ENCODE data around the gene KLHL22.

KLHL22 gene

GRCh38 chr22:20437613-20438426, 57.8 kb downstream of the KLHL22 start, which contains the start of gene SCARF2:
SCARF2 (minus strand) TSS chr22:20437825; CDS start chr22:20437754, 71 bp downstream.
- Histone ChIP-seq H3F3A (ENCODE audit: low read depth) (no peaks in the 10 kb centered on the region), H2AFZ (ENCODE audit: low read length) (no peak within 1 kb of the TSS), H3K27me3 (ENCODE audit: insufficient read depth, low read length, poor library complexity, severe bottlenecking) (no peaks in the 10 kb centered on the region), H3K9ac (ENCODE audit: low read depth, low read length, poor library complexity, severe bottlenecking) (no peak within 1 kb of the TSS), H3K4me3 (ENCODE audit: low read length, poor library complexity, severe bottlenecking) (no peak within 1 kb of the TSS), H3K4me2 (ENCODE audit: low read depth, low read length, poor library complexity, severe bottlenecking) (no peak within 1 kb of the TSS), H3K9me2 (replicated peaks; ENCODE audit: low read depth, low read length) (no peaks in the 10 kb centered on the region), H3K4me1 (ENCODE audit: insufficient read depth, low read length, poor library complexity, severe bottlenecking) (no peaks in the 10 kb centered on the region), H3K9me3 (ENCODE audit: insufficient read depth, low read depth, low read length) (no peaks in the 10 kb centered on the region), H4K20me1 (ENCODE audit: insufficient read depth, low read length, poor library complexity, severe bottlenecking) (no peaks in the 10 kb centered on the region), H3K79me2 (ENCODE audit: insufficient read depth, low read length) (no peaks in the 10 kb centered on the region), H3K36me3 (ENCODE audit: insufficient read depth, low read length) (no peaks in the 10 kb centered on the region; the same call in 1 of the 2 replicates)
- no peak for TF ChIP-seq EZH2phosphoT487 (IDR thresholded peaks at IDR 0.05; ENCODE audit: borderline replicate concordance)
- TF ChIP-seq, protein P1, sequence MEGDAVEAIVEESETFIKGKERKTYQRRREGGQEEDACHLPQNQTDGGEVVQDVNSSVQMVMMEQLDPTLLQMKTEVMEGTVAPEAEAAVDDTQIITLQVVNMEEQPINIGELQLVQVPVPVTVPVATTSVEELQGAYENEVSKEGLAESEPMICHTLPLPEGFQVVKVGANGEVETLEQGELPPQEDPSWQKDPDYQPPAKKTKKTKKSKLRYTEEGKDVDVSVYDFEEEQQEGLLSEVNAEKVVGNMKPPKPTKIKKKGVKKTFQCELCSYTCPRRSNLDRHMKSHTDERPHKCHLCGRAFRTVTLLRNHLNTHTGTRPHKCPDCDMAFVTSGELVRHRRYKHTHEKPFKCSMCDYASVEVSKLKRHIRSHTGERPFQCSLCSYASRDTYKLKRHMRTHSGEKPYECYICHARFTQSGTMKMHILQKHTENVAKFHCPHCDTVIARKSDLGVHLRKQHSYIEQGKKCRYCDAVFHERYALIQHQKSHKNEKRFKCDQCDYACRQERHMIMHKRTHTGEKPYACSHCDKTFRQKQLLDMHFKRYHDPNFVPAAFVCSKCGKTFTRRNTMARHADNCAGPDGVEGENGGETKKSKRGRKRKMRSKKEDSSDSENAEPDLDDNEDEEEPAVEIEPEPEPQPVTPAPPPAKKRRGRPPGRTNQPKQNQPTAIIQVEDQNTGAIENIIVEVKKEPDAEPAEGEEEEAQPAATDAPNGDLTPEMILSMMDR (conservative IDR thresholded peaks at IDR 0.05; ENCODE audit: low read length) = no peak

- Histone ChIP-seq H3K27me3 (ENCODE audit: insufficient read depth, low read length, poor library complexity, severe bottlenecking) (no peaks in the 10 kb centered on the region), H3K36me3 (ENCODE audit: insufficient read depth, low read length) (no peaks in the 10 kb centered on the region; the same call in 1 of the 2 replicates), H3K79me2 (ENCODE audit: insufficient read depth, low read length) (no peaks in the 10 kb centered on the region), H3K4me1 (ENCODE audit: insufficient read depth, low read length, poor library complexity, severe bottlenecking) (no peaks in the 10 kb centered on the region), H3F3A (ENCODE audit: low read depth) (no peaks in the 10 kb centered on the region), H3K9me3 (ENCODE audit: insufficient read depth, low read depth, low read length) (no peaks in the 10 kb centered on the region), H3K4me3 (ENCODE audit: low read length, poor library complexity, severe bottlenecking) (no peak overlapping the region), H3K4me2 (ENCODE audit: low read depth, low read length, poor library complexity, severe bottlenecking) (no peak overlapping the region), H2AFZ (ENCODE audit: low read length) (no peak overlapping the region), H3K9me2 (replicated peaks; ENCODE audit: low read depth, low read length) (no peaks in the 10 kb centered on the region), H4K20me1 (ENCODE audit: insufficient read depth, low read length, poor library complexity, severe bottlenecking) (no peaks in the 10 kb centered on the region), H3K9ac (ENCODE audit: low read depth, low read length, poor library complexity, severe bottlenecking) (no peak overlapping the region)
- TF ChIP-seq, protein P1 (conservative IDR thresholded peaks at IDR 0.05; ENCODE audit: low read length) = no peak
- TF ChIP-seq EZH2phosphoT487 (IDR thresholded peaks at IDR 0.05; ENCODE audit: borderline replicate concordance) = no peak
Observed at GRCh38 chr22:20436768-20437612, 58.6 kb downstream of the KLHL22 start.

DNA sequence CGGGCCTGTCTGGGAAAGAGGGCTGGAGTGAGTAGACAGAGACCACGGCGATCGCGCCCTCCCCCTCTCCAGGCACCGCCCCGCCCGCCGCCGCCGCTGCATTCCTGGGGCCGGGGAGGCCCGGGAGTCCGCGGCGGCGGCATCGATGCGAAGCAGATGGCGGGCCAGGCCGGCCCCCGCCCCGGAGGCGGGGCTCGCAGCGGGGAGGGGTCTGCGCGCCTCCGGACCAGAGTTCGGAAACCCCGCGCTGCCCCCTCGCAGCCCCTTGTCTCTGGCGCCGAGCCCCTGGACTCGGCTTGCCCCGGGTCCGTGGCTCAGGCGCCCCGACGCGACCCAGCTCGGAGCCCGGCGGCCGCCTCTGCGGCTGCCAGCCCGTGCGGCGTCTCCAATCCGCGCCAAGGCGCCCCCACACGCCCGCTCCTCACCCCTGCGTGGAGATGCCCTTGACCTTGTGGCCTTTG, 59.3 kb downstream of the KLHL22 start:
- no peak overlapping the region for H3K4me2 ChIP-seq (ENCODE audit: low read depth, low read length, poor library complexity, severe bottlenecking)
- H3K36me3 ChIP-seq (ENCODE audit: insufficient read depth, low read length) = no peaks in the 10 kb centered on the region
- H3K9me2 ChIP-seq (replicated peaks; ENCODE audit: low read depth, low read length) = no peaks in the 10 kb centered on the region
- no peak overlapping the region for H3K4me3 ChIP-seq (ENCODE audit: low read length, poor library complexity, severe bottlenecking)
- no peaks in the 10 kb centered on the region for H4K20me1 ChIP-seq (ENCODE audit: insufficient read depth, low read length, poor library complexity, severe bottlenecking)
- no peaks in the 10 kb centered on the region for H3K27me3 ChIP-seq (ENCODE audit: insufficient read depth, low read length, poor library complexity, severe bottlenecking)
- H3K9ac ChIP-seq (ENCODE audit: low read depth, low read length, poor library complexity, severe bottlenecking) = no peak overlapping the region
- no peaks in the 10 kb centered on the region for H3K79me2 ChIP-seq (ENCODE audit: insufficient read depth, low read length)
- no peak for TF ChIP-seq EZH2phosphoT487 (IDR thresholded peaks at IDR 0.05; ENCODE audit: borderline replicate concordance)
- TF ChIP-seq, protein P1 (conservative IDR thresholded peaks at IDR 0.05; ENCODE audit: low read length) = no peak
- no peak overlapping the region for H2AFZ ChIP-seq (ENCODE audit: low read length)
- no peaks in the 10 kb centered on the region for H3K9me3 ChIP-seq (ENCODE audit: insufficient read depth, low read depth, low read length)
- no peaks in the 10 kb centered on the region for H3K4me1 ChIP-seq (ENCODE audit: insufficient read depth, low read length, poor library complexity, severe bottlenecking)
- no peaks in the 10 kb centered on the region for H3F3A ChIP-seq (ENCODE audit: low read depth)

All from Loucy (cell line).